ENCODE data around the gene RNLS.

The RNLS gene

GRCh38 chr10:88555190-88555908 is 27.8 kb downstream of the RNLS start:
- in situ Hi-C loops (cut with HindIII; ENCODE audit: low sequenced_read_pairs) = loop anchor here (25.0 kb wide), 1 partner anchor 257 kb away; the partner anchor contains the start of gene LIPM

GRCh38 chr10:88553116-88553752 is 29.9 kb downstream of the RNLS start:
- in situ Hi-C loops (cut with HindIII; ENCODE audit: low sequenced_read_pairs) = loop anchor here (25.0 kb wide), 1 partner anchor 259 kb away; the partner anchor contains the start of gene LIPM

- in situ Hi-C loops (cut with HindIII; ENCODE audit: low sequenced_read_pairs) = loop anchor here (25.0 kb wide), 1 partner anchor 261 kb away; the partner anchor contains the start of gene LIPM
Measured at GRCh38 chr10:88551246-88551645, 31.9 kb downstream of the RNLS start.

- in situ Hi-C loops (cut with HindIII; ENCODE audit: low sequenced_read_pairs) = no loop called here
Measured at GRCh38 chr10:88546497-88546896, 36.6 kb downstream of the RNLS start.

- in situ Hi-C loops (cut with HindIII; ENCODE audit: low sequenced_read_pairs) = no loop called here
Measured at GRCh38 chr10:88545359-88545758, 37.8 kb downstream of the RNLS start.

GRCh38 chr10:88544140-88544870 is 38.8 kb downstream of the RNLS start:
- in situ Hi-C loops (cut with HindIII; ENCODE audit: low sequenced_read_pairs) = no loop called here

- in situ Hi-C loops (cut with HindIII; ENCODE audit: low sequenced_read_pairs) = no loop called here
Measured at GRCh38 chr10:88542522-88542921, 40.6 kb downstream of the RNLS start.

- in situ Hi-C loops (cut with HindIII; ENCODE audit: low sequenced_read_pairs) = no loop called here
Measured at GRCh38 chr10:88541116-88541626, 41.9 kb downstream of the RNLS start.

GRCh38 chr10:88540351-88540750 is 42.8 kb downstream of the RNLS start:
- in situ Hi-C loops (cut with HindIII; ENCODE audit: low sequenced_read_pairs) = no loop called here

- in situ Hi-C loops (cut with HindIII; ENCODE audit: low sequenced_read_pairs) = no loop called here
Measured at GRCh38 chr10:88538048-88538447, 45.1 kb downstream of the RNLS start.

- in situ Hi-C loops (cut with HindIII; ENCODE audit: low sequenced_read_pairs) = no loop called here
Measured at GRCh38 chr10:88537322-88537721, 45.8 kb downstream of the RNLS start.

- in situ Hi-C loops (cut with HindIII; ENCODE audit: low sequenced_read_pairs) = no loop called here
Measured at GRCh38 chr10:88536437-88536836, 46.7 kb downstream of the RNLS start.

- in situ Hi-C loops (cut with HindIII; ENCODE audit: low sequenced_read_pairs) = no loop called here
Measured at GRCh38 chr10:88534072-88534665, 48.9 kb downstream of the RNLS start.

- in situ Hi-C loops (cut with HindIII; ENCODE audit: low sequenced_read_pairs) = no loop called here
Measured at GRCh38 chr10:88531392-88532052, 51.6 kb downstream of the RNLS start.

- in situ Hi-C loops (cut with HindIII; ENCODE audit: low sequenced_read_pairs) = no loop called here
Measured at GRCh38 chr10:88530629-88531391, 52.3 kb downstream of the RNLS start.

GRCh38 chr10:88530093-88530492 is 53.0 kb downstream of the RNLS start:
- in situ Hi-C loops (cut with HindIII; ENCODE audit: low sequenced_read_pairs) = no loop called here

- in situ Hi-C loops (cut with HindIII; ENCODE audit: low sequenced_read_pairs) = no loop called here
Measured at GRCh38 chr10:88528806-88529570, 54.1 kb downstream of the RNLS start.

- in situ Hi-C loops (cut with HindIII; ENCODE audit: low sequenced_read_pairs) = no loop called here
Measured at GRCh38 chr10:88528201-88528600, 54.9 kb downstream of the RNLS start.

GRCh38 chr10:88527245-88527644 is 55.9 kb downstream of the RNLS start:
- in situ Hi-C loops (cut with HindIII; ENCODE audit: low sequenced_read_pairs) = no loop called here

All from endothelial cell of hepatic sinusoid (primary cell).